Superior temporal gyrus (tissue), 1 donor: ENCODE measurements around the gene MDFIC.

Source experiments
- DNase-seq: peaks from one replicate; pipeline ENCODE4 v3.0.0-alpha.2; 2016; ENCODE audit errors: extremely low spot score

Gene MDFIC

GRCh38 chr7:115040057-115040456, 118.2 kb downstream of the MDFIC start:
- DNase-seq, result no peak

DNA sequence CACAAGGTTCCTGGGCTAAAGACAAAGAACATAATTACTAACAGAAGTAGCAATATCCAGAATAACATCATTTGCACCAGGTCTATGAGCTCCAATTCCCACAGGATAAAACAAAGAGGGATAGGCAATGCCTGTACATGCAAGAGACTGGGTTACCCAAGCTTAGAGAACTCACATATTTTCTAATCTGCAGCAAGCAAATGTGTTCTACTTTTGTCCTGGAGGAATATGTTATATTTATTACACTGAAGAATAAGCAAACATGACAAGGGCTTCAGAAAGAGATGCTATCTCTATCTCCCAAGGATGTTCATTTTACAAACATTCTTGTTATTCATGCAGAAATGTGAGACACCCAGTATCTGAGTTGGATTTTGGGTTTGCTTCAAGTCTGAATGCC, 118.6 kb downstream of the MDFIC start:
- DNase-seq, result no peak

DNA sequence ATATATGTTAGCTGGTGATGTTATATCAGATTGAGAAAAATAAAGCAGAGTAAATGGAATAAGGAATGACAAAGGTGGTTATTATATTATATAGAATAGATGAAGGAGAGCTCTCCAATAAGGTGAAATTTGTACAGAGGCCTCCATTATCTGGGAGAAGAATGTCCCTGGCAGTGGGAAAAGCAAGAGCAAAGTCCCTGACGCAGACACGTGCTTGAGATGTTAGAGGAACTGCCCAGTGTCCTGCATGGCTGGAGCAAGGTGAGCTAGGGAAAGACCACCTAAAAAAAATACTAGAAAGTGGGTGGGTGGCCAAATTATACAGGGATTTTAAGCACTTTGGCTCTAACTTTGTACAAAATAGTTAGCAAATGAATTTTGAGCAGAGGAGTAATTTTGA, 120.7 kb downstream of the MDFIC start:
- no peak for DNase-seq

- no peak for DNase-seq
These were observed 121.7 kb downstream of the MDFIC start for GRCh38 chr7:115043605-115044004.

- no peak for DNase-seq
These were observed 122.3 kb downstream of the MDFIC start for GRCh38 chr7:115044224-115044623.

DNA sequence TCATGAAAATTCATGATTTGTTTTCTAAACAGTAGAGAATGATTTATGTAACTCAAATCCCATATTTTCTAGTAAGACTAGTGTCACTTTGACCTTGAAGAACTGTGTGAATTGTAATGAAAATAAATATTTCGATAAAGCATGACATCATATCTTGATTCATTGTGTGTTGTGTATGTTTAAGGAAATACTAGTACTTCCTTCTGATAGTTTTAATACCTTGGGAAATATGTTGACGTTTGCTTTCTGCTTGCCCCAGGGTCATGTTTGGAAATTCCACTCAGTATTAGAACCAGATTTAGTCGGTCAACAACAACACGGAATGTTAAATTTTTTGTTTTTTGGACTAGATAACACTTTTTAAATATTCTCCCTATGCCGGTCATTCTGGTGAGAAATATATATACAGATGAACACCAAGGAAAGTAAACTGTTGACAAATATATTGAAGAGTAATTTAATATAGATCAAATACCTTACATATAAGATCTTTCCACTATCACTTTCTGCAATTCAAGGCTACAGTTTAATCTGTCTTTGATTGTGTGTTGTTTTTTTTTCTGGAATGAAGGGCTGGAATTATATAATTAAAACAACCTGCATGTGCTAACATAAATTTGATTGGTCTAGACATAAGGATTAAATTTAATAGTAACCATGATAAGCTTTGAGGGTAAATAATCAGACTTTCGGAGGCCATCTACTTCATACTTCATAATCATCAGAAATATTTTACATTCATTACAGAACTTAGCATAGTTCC, 126.2 kb downstream of the MDFIC start:
- no peak for DNase-seq

DNA sequence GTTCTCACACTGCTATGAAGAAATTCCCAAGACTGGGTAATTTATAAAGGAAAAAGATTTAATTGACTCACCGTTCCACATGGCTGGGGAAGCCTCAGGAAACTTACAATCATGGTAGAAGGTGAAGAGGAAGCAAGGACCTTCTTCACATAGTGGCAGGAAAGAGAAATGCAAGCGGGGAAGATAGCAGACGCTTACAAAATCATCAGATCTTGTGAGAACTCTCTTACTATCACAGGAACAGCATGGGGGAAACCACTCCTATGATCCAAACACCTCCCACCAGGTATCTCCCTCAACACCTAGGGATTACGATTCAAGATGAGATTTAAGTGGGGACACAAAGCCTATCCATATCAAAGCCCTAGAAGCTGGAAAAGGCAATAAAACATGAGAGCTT, 130.8 kb downstream of the MDFIC start:
- no peak for DNase-seq

DNA sequence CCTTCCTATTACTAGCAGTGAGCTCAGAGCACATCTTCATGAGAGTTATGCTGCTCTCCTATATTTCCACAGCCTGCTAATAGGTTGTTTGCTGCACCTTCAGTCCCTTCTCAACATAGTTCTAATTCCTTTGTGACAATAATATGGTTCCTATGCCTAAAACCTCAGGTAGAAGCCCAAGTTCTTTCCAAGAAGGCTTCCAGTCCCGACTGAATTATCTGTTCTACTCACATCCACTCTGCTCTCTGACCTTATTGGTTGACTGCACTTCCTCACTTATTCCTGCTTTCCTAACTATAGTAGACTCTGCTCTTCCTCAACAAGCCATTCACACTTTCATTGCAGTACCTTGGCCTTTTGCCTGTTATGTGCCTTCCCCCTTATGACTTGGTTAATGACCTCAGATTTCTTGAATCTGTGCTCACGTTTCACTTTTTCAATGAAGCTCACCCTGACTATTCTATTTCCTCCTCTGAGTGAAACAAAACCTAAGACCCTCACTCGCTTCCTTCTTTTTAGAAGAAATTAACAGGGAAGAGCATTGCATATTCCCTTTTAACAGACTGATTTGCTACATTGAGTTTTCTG, 132.7 kb downstream of the MDFIC start:
- DNase-seq, result no peak

DNA sequence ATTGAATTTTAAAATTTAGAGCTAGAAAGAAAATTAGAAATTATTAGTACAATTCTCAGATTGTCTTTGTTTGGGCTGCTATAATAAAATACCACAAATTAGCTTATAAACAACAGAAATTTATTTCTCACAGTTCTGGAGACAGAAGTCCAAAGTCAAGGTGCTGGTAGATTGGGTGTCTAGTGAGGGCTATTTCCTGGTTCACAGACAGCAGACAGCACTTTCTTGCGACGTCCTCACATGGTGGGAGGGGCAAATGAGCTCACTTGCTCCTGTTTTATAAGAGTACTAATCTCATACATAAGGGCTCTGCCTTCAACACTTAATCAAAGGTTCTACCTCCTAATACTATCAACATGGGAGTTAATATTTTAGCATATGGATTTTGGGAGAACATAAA, 134.1 kb downstream of the MDFIC start:
- DNase-seq, result no peak

- DNase-seq, result peak; percentile 26
These were observed 136.8 kb downstream of the MDFIC start for GRCh38 chr7:115058726-115059125.

- no peak for DNase-seq
These were observed 137.4 kb downstream of the MDFIC start for GRCh38 chr7:115059321-115059720.

- no peak for DNase-seq
These were observed 138.4 kb downstream of the MDFIC start for GRCh38 chr7:115060095-115060870.

GRCh38 chr7:115066050-115066449, 144.2 kb downstream of the MDFIC start:
- DNase-seq, result no peak

DNA sequence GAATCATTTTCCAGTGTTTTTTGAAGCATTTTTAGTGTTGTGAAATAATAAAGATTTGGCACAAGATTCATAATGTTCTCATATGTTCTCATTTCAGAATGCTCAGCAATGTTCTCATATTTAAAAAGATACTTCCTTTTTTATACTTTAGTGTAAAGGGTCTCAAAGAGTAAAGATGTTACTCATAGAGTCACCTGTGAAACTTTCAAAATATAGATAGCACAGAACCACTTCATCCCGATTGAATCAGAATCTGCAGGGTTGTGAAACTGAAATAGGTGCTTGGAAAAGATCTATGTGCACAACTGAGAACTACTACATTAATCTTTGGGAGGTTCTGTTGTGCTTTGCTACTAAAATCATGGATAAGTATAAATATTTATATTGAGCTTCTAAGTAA, 144.7 kb downstream of the MDFIC start:
- no peak for DNase-seq

GRCh38 chr7:115068220-115068619, 146.3 kb downstream of the MDFIC start:
- DNase-seq, result no peak
